Measurements from ENCODE around the gene CST7.

CST7 gene

GRCh38 chr20:25006431-25007167, 57.5 kb downstream of the CST7 start:
- DNase-seq, result no peak

- DNase-seq, result no peak
Measured at GRCh38 chr20:25007491-25008305, 58.6 kb downstream of the CST7 start.

DNA sequence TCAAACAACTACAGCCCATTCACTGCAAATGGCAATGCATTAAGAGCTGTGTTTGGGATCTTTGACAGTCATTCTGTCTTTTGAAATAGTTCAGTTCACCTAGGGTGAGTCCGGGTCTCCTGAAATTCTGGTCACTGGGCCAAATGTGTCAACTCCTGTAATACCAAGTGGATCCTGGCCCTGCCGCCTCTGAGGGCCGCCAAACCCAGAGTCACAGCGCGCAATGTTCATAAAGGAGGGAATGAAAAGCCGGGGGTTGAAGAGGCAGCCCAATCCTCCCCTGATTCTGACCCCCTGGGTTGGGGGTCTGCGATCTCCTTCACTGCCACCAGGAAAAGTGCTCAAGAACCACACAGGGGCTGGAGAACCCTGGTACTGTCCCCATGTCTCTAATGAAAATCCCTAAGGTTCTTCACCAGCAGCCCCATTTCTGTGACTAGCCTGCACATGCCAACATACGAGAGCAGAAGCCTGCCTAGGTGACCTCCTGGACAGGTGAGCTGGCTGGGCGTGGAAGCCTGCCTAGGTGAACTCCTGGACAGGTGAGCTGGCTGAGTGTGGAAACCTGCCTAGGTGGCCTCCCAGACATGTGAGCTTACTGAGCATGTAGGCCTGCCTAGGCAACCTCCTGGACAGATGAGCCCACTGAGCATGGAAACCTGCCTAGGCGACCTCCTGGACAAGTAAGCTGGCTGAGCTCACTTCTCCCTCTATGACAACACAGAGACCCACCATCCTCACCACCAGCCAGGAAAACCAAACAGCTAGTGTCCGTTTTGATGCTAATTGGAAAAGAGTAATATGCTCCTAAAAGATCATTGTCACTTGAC, 59.5 kb downstream of the CST7 start:
- DNase-seq, result no peak

Measured in stimulated activated CD4-positive, alpha-beta T cell treated with anti-CD3 and anti-CD28 coated beads, Interleukin-4, amount 100 ng/mL, for 4 hours (primary cell).